ENCODE measurements around the gene ZBTB20. TPM values are rescaled to one million over a fixed set of nuclear protein-coding genes. Genes with fewer than 3 reads are reported as not detected.
A peak's percentile ranks its signal among the peaks of the same experiment; 100 is the strongest.

The ZBTB20 gene
- total RNA-seq, 6 experiments from 2014 or later: 8.0 to 14.1 (median 10.4) TPM

- no peak for TF ChIP-seq CTCF (IDR thresholded peaks at IDR 0.05)
- Mint-ChIP-seq H3K9me3 (no peaks in the 10 kb centered on the region), H3K36me3 (ENCODE audit: low read depth) (no peaks in the 10 kb centered on the region), H3K27ac (peak overlapping the region; percentile 66), H3K4me3 (peak overlapping the region; percentile 52), H3K4me1 (ENCODE audit: low read depth) (peaks cover 44% of the 10 kb centered on the region), H3K27me3 (ENCODE audit: insufficient read depth) (no peaks in the 10 kb centered on the region)
- peak; percentile 54 for DNase-seq
These were observed 496.3 kb downstream of the ZBTB20 start for GRCh38 chr3:114650808-114651207.

- Mint-ChIP-seq H3K4me1 (ENCODE audit: low read depth) (peaks cover 54% of the 10 kb centered on the region), H3K27me3 (ENCODE audit: insufficient read depth) (no peaks in the 10 kb centered on the region), H3K9me3 (no peaks in the 10 kb centered on the region), H3K36me3 (ENCODE audit: low read depth) (no peaks in the 10 kb centered on the region), H3K4me3 (peak overlapping the region; percentile 44), H3K27ac (peak overlapping the region; percentile 76)
- no peak for TF ChIP-seq CTCF (IDR thresholded peaks at IDR 0.05)
- peak; percentile 37 for DNase-seq
These were observed 497.8 kb downstream of the ZBTB20 start for GRCh38 chr3:114649331-114649730.

- no peaks in the 10 kb centered on the region for H3K9me3 Mint-ChIP-seq
- no peak for TF ChIP-seq CTCF (IDR thresholded peaks at IDR 0.05)
- DNase-seq: no peak
- H3K36me3 Mint-ChIP-seq (ENCODE audit: low read depth): no peaks in the 10 kb centered on the region
- H3K4me3 Mint-ChIP-seq: no peak overlapping the region
- no peaks in the 10 kb centered on the region for H3K27me3 Mint-ChIP-seq (ENCODE audit: insufficient read depth)
- H3K27ac Mint-ChIP-seq: no peak overlapping the region
- peaks cover 54% of the 10 kb centered on the region for H3K4me1 Mint-ChIP-seq (ENCODE audit: low read depth)
These were observed 500.6 kb downstream of the ZBTB20 start for GRCh38 chr3:114646526-114646925.

GRCh38 chr3:114645392-114645791, 501.7 kb downstream of the ZBTB20 start:
- peaks cover 43% of the 10 kb centered on the region for H3K4me1 Mint-ChIP-seq (ENCODE audit: low read depth)
- H3K4me3 Mint-ChIP-seq: 0 out of 2 replicates have a peak overlapping the region, but pooled peaks have one; percentile 9
- H3K27ac Mint-ChIP-seq: no peak overlapping the region
- DNase-seq: no peak
- TF ChIP-seq CTCF (IDR thresholded peaks at IDR 0.05): no peak
- H3K9me3 Mint-ChIP-seq: no peaks in the 10 kb centered on the region
- H3K36me3 Mint-ChIP-seq (ENCODE audit: low read depth): no peaks in the 10 kb centered on the region
- H3K27me3 Mint-ChIP-seq (ENCODE audit: insufficient read depth): no peaks in the 10 kb centered on the region

GRCh38 chr3:114644367-114644766, 502.7 kb downstream of the ZBTB20 start:
- Mint-ChIP-seq H3K9me3 (no peaks in the 10 kb centered on the region), H3K36me3 (ENCODE audit: low read depth) (no peaks in the 10 kb centered on the region), H3K27ac (no peak overlapping the region), H3K4me1 (ENCODE audit: low read depth) (peaks cover 33% of the 10 kb centered on the region), H3K4me3 (no peak overlapping the region), H3K27me3 (ENCODE audit: insufficient read depth) (no peaks in the 10 kb centered on the region)
- TF ChIP-seq CTCF (IDR thresholded peaks at IDR 0.05): no peak
- no peak for DNase-seq

All from HFFc6 (cell line).